Fibroblast of lung (primary cell): ENCODE data around the gene VTI1A. TPM values are rescaled to one million over a fixed set of nuclear protein-coding genes. Genes with fewer than 3 reads are reported as not detected.
A peak's percentile ranks its signal among the peaks of the same experiment; 100 is the strongest.

ENCODE experiments used
- DNase-seq, 2 donors: peaks; one replicate each; pipeline versions ENCODE4 v3.0.0 to v3.0.0-alpha.2; 2010; ENCODE audit warnings: low read depth in 2 of 2
- H2AFZ ChIP-seq: 2 replicates; pipeline ENCODE4 v1.5.1; 2012; ENCODE audit warnings: low read length, control low read depth, inconsistent platforms
- H3K27ac ChIP-seq: 2 replicates; pipeline ENCODE4 v1.5.1; 2011; ENCODE audit warnings: low read length, control low read depth; ENCODE audit not compliant: insufficient read depth
- H3K27me3 ChIP-seq: 2 replicates; pipeline ENCODE4 v1.5.1; 2011; ENCODE audit warnings: mild to moderate bottlenecking, low read length; ENCODE audit not compliant: control insufficient read depth, insufficient read depth
- H3K36me3 ChIP-seq: 2 replicates; pipeline ENCODE4 v1.5.1; 2011; ENCODE audit warnings: low read length; ENCODE audit not compliant: control insufficient read depth, insufficient read depth
- H3K4me1 ChIP-seq: 2 replicates; pipeline ENCODE4 v1.5.1; 2011; ENCODE audit warnings: low read length; ENCODE audit not compliant: control insufficient read depth, insufficient read depth; ENCODE audit errors: extremely low read depth
- H3K4me2 ChIP-seq: 2 replicates; pipeline ENCODE4 v1.5.1; 2011; ENCODE audit warnings: low read length, control low read depth; ENCODE audit not compliant: insufficient read depth; ENCODE audit errors: extremely low read depth
- H3K4me3 ChIP-seq, 4 experiments: fragments of 200-600 bp in 1 of 4; sonication (generic) in 1 of 4; replicated peaks in 1 of 4; 2 replicates each; pipeline ENCODE4 v1.5.1; 2011 to 2016; ENCODE audit warnings: low read length in 4 of 4, low read depth in 3 of 4, mild to moderate bottlenecking in 3 of 4, control low read depth in 2 of 4, inconsistent platforms in 1 of 4, mixed read lengths in 1 of 4; ENCODE audit not compliant: insufficient read depth in 1 of 4; ENCODE audit errors: control extremely low read depth in 1 of 4
- H3K79me2 ChIP-seq: 2 replicates; pipeline ENCODE4 v1.5.1; 2012; ENCODE audit warnings: mild to moderate bottlenecking, low read length, inconsistent platforms; ENCODE audit not compliant: control insufficient read depth, insufficient read depth
- H3K9ac ChIP-seq: 2 replicates; pipeline ENCODE4 v1.5.1; 2011; ENCODE audit warnings: mild to moderate bottlenecking, low read length, control low read depth; ENCODE audit not compliant: insufficient read depth
- H3K9me3 ChIP-seq: 2 replicates; pipeline ENCODE4 v1.5.1; 2012; ENCODE audit warnings: low read depth, low read length; ENCODE audit not compliant: control insufficient read depth, insufficient read depth
- H4K20me1 ChIP-seq: 2 replicates; pipeline ENCODE4 v1.5.1; 2011; ENCODE audit warnings: low read length; ENCODE audit not compliant: control insufficient read depth, insufficient read depth; ENCODE audit errors: extremely low read depth
- CTCF ChIP-seq, 2 donors: IDR thresholded peaks in 1 of 2; conservative IDR thresholded peaks in 1 of 2; 1 replicate in 1 of 2; 2 replicates in 1 of 2; pipeline ENCODE4 v1.5.1; 2011 to 2012; ENCODE audit warnings: low read length in 2 of 2, control low read depth in 1 of 2, inconsistent platforms in 1 of 2, low read depth in 1 of 2, mild to moderate bottlenecking in 1 of 2
- EZH2 ChIP-seq: IDR thresholded peaks from 2 replicates; pipeline ENCODE4 v1.5.1; 2012; ENCODE audit warnings: low read length, control low read depth, mild to moderate bottlenecking; ENCODE audit errors: missing control alignments
- polyA plus RNA-seq, 2 donors: library from polyadenylated mRNA; depleted of rRNA in 1 of 2; stranded (reverse) in 1 of 2; unstranded in 1 of 2; fragments of >200 nt; gene quantifications; 2 replicates each; pipeline ENCODE4 v1.2.1, GENCODE V29; 2011 to 2012; ENCODE audit warnings: missing spikeins in 1 of 2
- total RNA-seq: library from RNA; depleted of rRNA; stranded (reverse); fragments of >200 nt; gene quantifications from 2 replicates; pipeline ENCODE4 v1.2.1, GENCODE V29; 2014

Gene VTI1A
- total and polyA plus RNA-seq, 2 donors (not counting 1 experiment from before 2014, with no cell fraction given), result 19.1 to 30.9 TPM

GRCh38 chr10:112802411-112803022 lies 355.5 kb downstream of the VTI1A start:
- Histone ChIP-seq H3K9me3 (no peaks in the 10 kb centered on the region), H3K79me2 (no peaks in the 10 kb centered on the region), H3K9ac (no peak overlapping the region), H3K4me2 (no peak overlapping the region), H3K4me1 (no peaks in the 10 kb centered on the region), H3K27ac (no peak overlapping the region), H3K36me3 (no peaks in the 10 kb centered on the region), H2AFZ (no peak overlapping the region), H3K27me3 (no peaks in the 10 kb centered on the region), H4K20me1 (no peaks in the 10 kb centered on the region), H3K4me3 (no peak overlapping the region)
- no peak for TF ChIP-seq EZH2
- no peak for TF ChIP-seq CTCF (conservative IDR thresholded peaks at IDR 0.05 in 1 of 2, IDR thresholded peaks at IDR 0.05 in 1 of 2; ENCODE audit: low read depth in 1 of 2, low read length in 2 of 2)
- DNase-seq, result peak in 1 of 2 donors; percentile 21

GRCh38 chr10:112803961-112804401 lies 357.0 kb downstream of the VTI1A start:
- Histone ChIP-seq H3K79me2 (no peaks in the 10 kb centered on the region), H2AFZ (no peak overlapping the region), H3K27ac (no peak overlapping the region), H3K4me1 (no peaks in the 10 kb centered on the region), H3K9ac (no peak overlapping the region), H4K20me1 (no peaks in the 10 kb centered on the region), H3K9me3 (no peaks in the 10 kb centered on the region), H3K36me3 (no peaks in the 10 kb centered on the region), H3K4me3 (no peak overlapping the region), H3K4me2 (no peak overlapping the region), H3K27me3 (no peaks in the 10 kb centered on the region)
- TF ChIP-seq EZH2, result no peak
- TF ChIP-seq CTCF (conservative IDR thresholded peaks at IDR 0.05 in 1 of 2, IDR thresholded peaks at IDR 0.05 in 1 of 2; ENCODE audit: low read depth in 1 of 2, low read length in 2 of 2), result no peak
- no peak for DNase-seq

GRCh38 chr10:112805254-112805590 lies 358.2 kb downstream of the VTI1A start:
- H3K36me3 ChIP-seq, result no peaks in the 10 kb centered on the region
- no peak overlapping the region for H3K4me3 ChIP-seq
- H3K27ac ChIP-seq, result no peak overlapping the region
- H3K9me3 ChIP-seq, result no peaks in the 10 kb centered on the region
- H2AFZ ChIP-seq, result no peak overlapping the region
- no peaks in the 10 kb centered on the region for H3K4me1 ChIP-seq
- H3K79me2 ChIP-seq, result no peaks in the 10 kb centered on the region
- no peak overlapping the region for H3K9ac ChIP-seq
- no peak for DNase-seq
- no peaks in the 10 kb centered on the region for H4K20me1 ChIP-seq
- TF ChIP-seq CTCF (conservative IDR thresholded peaks at IDR 0.05 in 1 of 2, IDR thresholded peaks at IDR 0.05 in 1 of 2; ENCODE audit: low read depth in 1 of 2, low read length in 2 of 2), result no peak
- TF ChIP-seq EZH2, result no peak
- no peaks in the 10 kb centered on the region for H3K27me3 ChIP-seq
- no peak overlapping the region for H3K4me2 ChIP-seq
